Astrocyte of the cerebellum (primary cell): ENCODE results near the gene LRRC8C.

Experiments used
- DNase-seq: peaks from one replicate; pipeline ENCODE4 v3.0.0-alpha.2; 2011; ENCODE audit warnings: low read depth
- H3K4me3 ChIP-seq: 2 replicates; pipeline ENCODE4 v1.5.1; 2011; ENCODE audit warnings: mild to moderate bottlenecking, low read depth, low read length, moderate library complexity
- CTCF ChIP-seq: IDR thresholded peaks from 2 replicates; pipeline ENCODE4 v1.5.1; 2012; ENCODE audit warnings: low read length, low read depth, moderate library complexity, mild to moderate bottlenecking; ENCODE audit errors: missing control alignments
- in situ Hi-C: cut with HindIII; loops from 2 replicates; pipeline ENCODE4 v1.10.0; 2017; ENCODE audit warnings: low sequenced_read_pairs

The LRRC8C gene

GRCh38 chr1:89607156-89607555, 25.8 kb upstream of the LRRC8C start:
- no peak for TF ChIP-seq CTCF
- DNase-seq, result no peak
- no peak overlapping the region for H3K4me3 ChIP-seq
- in situ Hi-C loops, result loop anchor here (5.0 kb wide), 1 partner anchor 95 kb away; no protein-coding TSS in a partner anchor

DNA sequence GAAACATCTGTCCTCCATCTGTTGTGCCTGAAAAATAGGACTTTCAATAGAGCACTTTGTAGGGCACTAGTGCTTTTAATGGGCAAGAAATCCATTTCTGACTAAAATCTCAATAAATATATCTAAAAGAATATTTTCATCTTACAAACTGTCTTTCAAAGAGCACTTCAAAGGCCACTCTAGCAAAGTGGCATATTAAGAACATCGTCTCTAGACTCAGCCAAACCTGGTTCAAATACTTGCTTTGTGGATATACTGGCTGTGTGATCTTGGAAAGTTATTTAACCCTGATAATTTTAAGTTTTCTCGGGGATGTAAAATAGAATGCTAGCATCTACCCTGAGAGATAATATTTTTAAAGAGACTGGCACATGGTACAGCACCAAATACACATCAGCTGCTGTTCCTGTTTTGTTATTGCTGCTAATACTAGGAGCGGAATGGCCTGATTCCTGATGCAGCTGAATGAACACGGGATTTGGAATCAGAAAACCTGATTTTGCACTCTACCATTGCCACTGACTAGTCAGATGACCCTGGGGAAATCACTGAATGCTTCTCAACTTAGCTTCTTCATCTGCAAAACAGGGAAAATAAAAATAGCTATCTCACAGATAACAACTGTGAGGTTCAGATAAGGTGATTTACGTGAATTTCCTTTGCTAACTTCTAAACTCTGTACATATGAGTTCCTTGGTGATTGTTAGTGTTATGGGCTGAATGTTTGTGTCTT, 25.2 kb upstream of the LRRC8C start:
- no peak for TF ChIP-seq CTCF
- no peak overlapping the region for H3K4me3 ChIP-seq
- in situ Hi-C loops, result loop anchor here (5.0 kb wide), 1 partner anchor 95 kb away; no protein-coding TSS in a partner anchor
- DNase-seq, result no peak

- in situ Hi-C loops, result loop anchor here (5.0 kb wide), 1 partner anchor 96 kb away; no protein-coding TSS in a partner anchor
- DNase-seq, result no peak
- no peak for TF ChIP-seq CTCF
- H3K4me3 ChIP-seq, result no peak overlapping the region
These were observed 24.5 kb upstream of the LRRC8C start for GRCh38 chr1:89608319-89608983.

- no peak overlapping the region for H3K4me3 ChIP-seq
- no peak for DNase-seq
- in situ Hi-C loops, result loop anchor here (5.0 kb wide), 1 partner anchor 97 kb away; no protein-coding TSS in a partner anchor
- no peak for TF ChIP-seq CTCF
These were observed 23.8 kb upstream of the LRRC8C start for GRCh38 chr1:89608984-89609725.

DNA sequence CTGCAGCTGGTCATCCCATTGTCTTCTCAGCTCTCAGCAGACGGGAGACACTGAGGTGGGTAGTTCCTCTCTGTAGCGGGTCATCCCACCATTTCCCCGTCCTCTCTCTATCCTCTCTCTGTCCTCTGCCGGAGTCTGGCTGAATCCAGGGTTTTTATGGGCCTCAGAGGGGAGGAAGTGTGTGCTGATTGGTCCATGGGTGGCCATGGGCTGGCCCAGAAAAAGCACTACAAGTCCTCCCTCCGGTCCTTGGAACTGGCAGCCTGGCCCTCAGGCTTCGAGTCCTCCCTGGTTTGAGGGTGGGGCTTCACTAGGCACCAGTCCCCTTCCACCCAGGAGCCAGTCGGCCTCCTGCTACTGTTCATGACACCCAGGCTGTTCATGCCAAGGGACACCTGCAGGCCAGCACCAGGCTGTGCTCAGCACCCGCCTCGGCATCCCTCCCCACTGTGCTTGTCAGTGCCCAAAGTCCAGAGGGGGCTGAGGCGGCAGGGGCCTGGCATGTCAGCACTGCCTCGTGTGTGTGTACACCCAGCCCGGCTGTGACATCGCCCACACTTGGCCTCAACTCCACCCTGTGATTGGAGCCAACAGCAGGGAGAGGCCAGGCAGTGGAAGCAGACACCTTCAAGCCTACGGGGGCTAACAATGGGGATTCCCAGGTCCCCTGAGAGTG, 23.0 kb upstream of the LRRC8C start:
- no peak for TF ChIP-seq CTCF
- no peak for DNase-seq
- in situ Hi-C loops, result loop anchor here (5.0 kb wide), 1 partner anchor 98 kb away; no protein-coding TSS in a partner anchor
- no peak overlapping the region for H3K4me3 ChIP-seq
